PC-9 (cell line): Measurements from ENCODE around the gene FAM3B. TPM values are rescaled to one million over a fixed set of nuclear protein-coding genes. Genes with fewer than 3 reads are reported as not detected.

Experiments used
- BruUV-seq: library from RNA; stranded (reverse); fragments of 400-500 nt; replicated peaks from 2 replicates; lab custom pipeline; 2021; lab: Mats Ljungman, UMichigan
- CTCF ChIA-PET: fragments of 300-600 bp; sonication (Branson Sonifier 250); formaldehyde crosslinking; loops from one replicate; lab custom pipeline; 2022; ENCODE audit warnings: antibody characterized with exemption; lab: Charles Lee
- POLR2A ChIA-PET: fragments of 300-600 bp; sonication (Branson Sonifier 250); formaldehyde crosslinking; loops from one replicate; lab custom pipeline; 2022; ENCODE audit warnings: antibody characterized with exemption; ENCODE audit not compliant: unreplicated experiment; lab: Charles Lee
- DNase-seq, 2 experiments: peaks; one replicate each; pipeline versions ENCODE4 v3.0.0 to v3.0.0-alpha.2; 2015 to 2022; ENCODE audit warnings: mixed read lengths in 1 of 2
- H2AFZ ChIP-seq: fragments of 200-600 bp; sonication (generic); 2 replicates; pipeline ENCODE4 v1.8.1; 2017; ENCODE audit warnings: antibody characterized with exemption
- H3F3A ChIP-seq: fragments of 200-600 bp; sonication (generic); 2 replicates; pipeline ENCODE4 v1.8.1; 2017; ENCODE audit warnings: antibody characterized with exemption, mild to moderate bottlenecking, low read depth; ENCODE audit not compliant: insufficient read depth
- H3K27ac ChIP-seq: fragments of 200-600 bp; sonication (generic); 2 replicates; pipeline ENCODE4 v1.6.1; 2016; ENCODE audit warnings: mixed run types
- H3K27me3 ChIP-seq: fragments of 200-600 bp; sonication (generic); 2 replicates; pipeline ENCODE4 v1.6.1; 2016; ENCODE audit warnings: low read depth, mixed run types; ENCODE audit not compliant: insufficient read depth
- H3K36me3 ChIP-seq: fragments of 200-600 bp; sonication (generic); 2 replicates; pipeline ENCODE4 v1.6.1; 2016; ENCODE audit warnings: low read depth, mixed run types
- H3K4me1 ChIP-seq: fragments of 200-600 bp; sonication (generic); replicated peaks from 2 replicates; pipeline ENCODE4 v1.6.1; 2016; ENCODE audit warnings: mixed run types; ENCODE audit not compliant: insufficient read depth
- H3K4me2 ChIP-seq: fragments of 200-600 bp; sonication (generic); 2 replicates; pipeline ENCODE4 v1.6.1; 2017; ENCODE audit warnings: mixed run types
- H3K4me3 ChIP-seq: fragments of 200-600 bp; sonication (generic); 2 replicates; pipeline ENCODE4 v1.6.1; 2016; ENCODE audit warnings: mixed run types
- H3K79me2 ChIP-seq: fragments of 200-600 bp; sonication (generic); 2 replicates; pipeline ENCODE4 v1.6.1; 2017; ENCODE audit warnings: low read depth, mixed run types
- H3K9me2 ChIP-seq: fragments of 200-600 bp; sonication (generic); 2 replicates; pipeline ENCODE4 v1.8.1; 2017; ENCODE audit warnings: mild to moderate bottlenecking; ENCODE audit not compliant: insufficient read depth
- H3K9me3 ChIP-seq: fragments of 200-600 bp; sonication (generic); 2 replicates; pipeline ENCODE4 v1.8.1; 2016; ENCODE audit warnings: low read depth; ENCODE audit not compliant: insufficient read depth
- H4K20me1 ChIP-seq: fragments of 200-600 bp; sonication (generic); 2 replicates; pipeline ENCODE4 v1.8.1; 2017; ENCODE audit not compliant: insufficient read depth
- EZH2 ChIP-seq: fragments of 200-600 bp; sonication (generic); IDR thresholded peaks from 2 replicates; pipeline ENCODE4 v1.8.0; 2017; ENCODE audit warnings: antibody characterized with exemption, low read depth
- intact Hi-C: fragments of 100-400 bp; cut with micrococcal nuclease; formaldehyde crosslinking; loops from one replicate; pipeline ENCODE4 v1.10.0; 2022; ENCODE audit not compliant: unreplicated experiment
- total RNA-seq: library from RNA; stranded (reverse); gene quantifications from 2 replicates; pipeline ENCODE4 v1.2.3, GENCODE V29; 2021
- TF ChIP-seq, protein P1 (sequence below): fragments of 200-600 bp; sonication (generic); conservative IDR thresholded peaks from 2 replicates; pipeline ENCODE4 v1.6.1; 2017; ENCODE audit warnings: mixed run types, antibody characterized with exemption, mild to moderate bottlenecking, moderate library complexity

FAM3B gene
- total RNA-seq, 1 experiment from 2014 or later = not detected

GRCh38 chr21:41405321-41405720 lies 88.7 kb downstream of the FAM3B start:
- BruUV-seq = no TSS peak
- H3K4me2 ChIP-seq = no peak overlapping the region
- ChIA-PET POLR2A (no interaction called here), CTCF (no interaction called here)
- no peaks in the 10 kb centered on the region for H3K9me2 ChIP-seq
- H3K79me2 ChIP-seq = no peaks in the 10 kb centered on the region
- no peaks in the 10 kb centered on the region for H3K36me3 ChIP-seq
- no peak overlapping the region for H3K27ac ChIP-seq
- intact Hi-C loops = no loop called here
- no peak overlapping the region for H2AFZ ChIP-seq
- H3F3A ChIP-seq = no peaks in the 10 kb centered on the region
- no peak overlapping the region for H3K4me3 ChIP-seq
- TF ChIP-seq, protein P1, sequence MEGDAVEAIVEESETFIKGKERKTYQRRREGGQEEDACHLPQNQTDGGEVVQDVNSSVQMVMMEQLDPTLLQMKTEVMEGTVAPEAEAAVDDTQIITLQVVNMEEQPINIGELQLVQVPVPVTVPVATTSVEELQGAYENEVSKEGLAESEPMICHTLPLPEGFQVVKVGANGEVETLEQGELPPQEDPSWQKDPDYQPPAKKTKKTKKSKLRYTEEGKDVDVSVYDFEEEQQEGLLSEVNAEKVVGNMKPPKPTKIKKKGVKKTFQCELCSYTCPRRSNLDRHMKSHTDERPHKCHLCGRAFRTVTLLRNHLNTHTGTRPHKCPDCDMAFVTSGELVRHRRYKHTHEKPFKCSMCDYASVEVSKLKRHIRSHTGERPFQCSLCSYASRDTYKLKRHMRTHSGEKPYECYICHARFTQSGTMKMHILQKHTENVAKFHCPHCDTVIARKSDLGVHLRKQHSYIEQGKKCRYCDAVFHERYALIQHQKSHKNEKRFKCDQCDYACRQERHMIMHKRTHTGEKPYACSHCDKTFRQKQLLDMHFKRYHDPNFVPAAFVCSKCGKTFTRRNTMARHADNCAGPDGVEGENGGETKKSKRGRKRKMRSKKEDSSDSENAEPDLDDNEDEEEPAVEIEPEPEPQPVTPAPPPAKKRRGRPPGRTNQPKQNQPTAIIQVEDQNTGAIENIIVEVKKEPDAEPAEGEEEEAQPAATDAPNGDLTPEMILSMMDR = no peak
- no peak for TF ChIP-seq EZH2
- no peaks in the 10 kb centered on the region for H3K27me3 ChIP-seq
- no peaks in the 10 kb centered on the region for H3K4me1 ChIP-seq
- no peaks in the 10 kb centered on the region for H3K9me3 ChIP-seq
- no peak for DNase-seq
- no peaks in the 10 kb centered on the region for H4K20me1 ChIP-seq

GRCh38 chr21:41406340-41406739 lies 89.7 kb downstream of the FAM3B start:
- Histone ChIP-seq H3K9me2 (no peaks in the 10 kb centered on the region), H3K79me2 (no peaks in the 10 kb centered on the region), H3K9me3 (no peaks in the 10 kb centered on the region), H3K4me3 (no peak overlapping the region), H3K36me3 (no peaks in the 10 kb centered on the region), H4K20me1 (no peaks in the 10 kb centered on the region), H3F3A (no peaks in the 10 kb centered on the region), H3K27me3 (no peaks in the 10 kb centered on the region), H3K27ac (no peak overlapping the region), H2AFZ (no peak overlapping the region), H3K4me2 (no peak overlapping the region), H3K4me1 (no peaks in the 10 kb centered on the region)
- no TSS peak for BruUV-seq
- CTCF ChIA-PET = no interaction called here
- DNase-seq = no peak
- intact Hi-C loops = no loop called here
- TF ChIP-seq EZH2 = no peak
- TF ChIP-seq, protein P1 = no peak
- POLR2A ChIA-PET = no interaction called here

Other genes starting within 250 kb of the FAM3B start
- gene BACE2, start 148.6 kb upstream of the FAM3B start, total RNA-seq = 40.8 and 43.8 TPM in 2 replicates
- gene MX2, start 45.2 kb downstream of the FAM3B start, total RNA-seq = 2.5 and 3.4 TPM in 2 replicates
- gene MX1, start 109.4 kb downstream of the FAM3B start, total RNA-seq = 6.4 and 10.7 TPM in 2 replicates
- gene TMPRSS2, start 191.4 kb downstream of the FAM3B start, total RNA-seq = 0.61 and 0.78 TPM in 2 replicates